IPS-15b (cell line): ENCODE results near the gene LRRC74B.
"Not testable (repeated sequence)": the region's sequence is repeated elsewhere in the genome, so short reads cannot be mapped to it uniquely, and the experiment has no call there.

Experiments used
- H3K27me3 ChIP-seq: one replicate; pipeline ENCODE4 v1.6.1; 2013; ENCODE audit warnings: low read length; ENCODE audit not compliant: control insufficient read depth, insufficient read depth
- H3K36me3 ChIP-seq: one replicate; pipeline ENCODE4 v1.6.1; 2013; ENCODE audit warnings: low read length; ENCODE audit not compliant: control insufficient read depth, insufficient read depth
- H3K4me1 ChIP-seq: one replicate; pipeline ENCODE4 v1.6.1; 2013; ENCODE audit warnings: mild to moderate bottlenecking, low read length; ENCODE audit not compliant: control insufficient read depth, insufficient read depth
- H3K4me3 ChIP-seq: one replicate; pipeline ENCODE4 v1.5.1; 2013; ENCODE audit warnings: low read depth, low read length
- H3K9ac ChIP-seq: one replicate; pipeline ENCODE4 v1.6.1; 2013; ENCODE audit warnings: low read depth, mild to moderate bottlenecking, low read length
- H3K9me3 ChIP-seq: one replicate; pipeline ENCODE4 v1.6.1; 2013; ENCODE audit warnings: mild to moderate bottlenecking, low read length; ENCODE audit not compliant: control insufficient read depth, insufficient read depth

The LRRC74B gene

GRCh38 chr22:21068681-21069276 is 23.0 kb downstream of the LRRC74B start:
- H3K4me3 ChIP-seq, result no peak overlapping the region
- H3K27me3 ChIP-seq, result no peaks in the 10 kb centered on the region
- H3K9ac ChIP-seq, result no peak overlapping the region
- no peaks in the 10 kb centered on the region for H3K9me3 ChIP-seq
- no peaks in the 10 kb centered on the region for H3K4me1 ChIP-seq
- H3K36me3 ChIP-seq, result no peaks in the 10 kb centered on the region

DNA sequence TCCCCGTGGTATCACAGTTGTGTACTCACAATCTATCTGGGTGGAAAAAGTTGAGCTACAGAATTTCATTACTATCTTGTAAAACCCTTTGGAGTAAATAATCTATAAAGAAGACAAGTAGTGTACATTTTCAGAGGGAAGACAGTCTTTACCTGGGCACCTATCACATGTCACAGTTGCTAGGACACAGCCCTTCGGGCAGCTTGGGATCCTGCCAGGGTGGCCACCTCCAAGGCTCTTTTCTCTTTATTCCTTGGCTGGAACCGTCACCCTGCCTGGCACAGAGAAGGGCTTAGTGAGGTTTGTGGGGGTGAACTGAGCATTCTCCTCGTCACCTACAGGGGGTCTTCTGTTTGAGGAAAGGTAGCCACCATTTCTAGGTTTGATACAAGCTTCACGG is 23.6 kb downstream of the LRRC74B start:
- H3K36me3 ChIP-seq, result no peaks in the 10 kb centered on the region
- no peaks in the 10 kb centered on the region for H3K9me3 ChIP-seq
- H3K4me3 ChIP-seq, result no peak overlapping the region
- H3K27me3 ChIP-seq, result no peaks in the 10 kb centered on the region
- H3K4me1 ChIP-seq, result no peaks in the 10 kb centered on the region
- H3K9ac ChIP-seq, result no peak overlapping the region

GRCh38 chr22:21070690-21071615 is 25.2 kb downstream of the LRRC74B start:
- no peaks in the 10 kb centered on the region for H3K4me1 ChIP-seq

DNA sequence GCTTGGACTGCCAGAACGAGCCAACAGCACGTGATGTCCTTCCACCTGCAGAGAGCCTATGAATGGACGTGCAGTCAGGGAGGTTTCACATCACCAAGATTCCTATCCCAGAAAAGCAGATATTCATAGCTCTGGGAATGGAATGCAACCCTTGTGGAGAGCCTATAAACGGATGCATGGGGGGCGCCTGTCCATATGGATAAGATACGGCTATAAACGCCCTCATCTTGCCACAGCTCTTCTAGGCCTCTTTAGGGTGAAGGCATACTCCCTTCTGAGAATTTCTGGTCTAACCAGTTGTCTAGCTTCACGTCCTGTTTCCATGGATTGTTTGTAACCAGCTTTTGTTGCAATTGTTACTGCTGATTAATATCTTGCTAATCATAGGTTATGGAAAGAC is 26.1 kb downstream of the LRRC74B start:
- not testable (repeated sequence) for H3K4me1 ChIP-seq, H3K9ac ChIP-seq, H3K36me3 ChIP-seq, H3K9me3 ChIP-seq, H3K27me3 ChIP-seq, H3K4me3 ChIP-seq

More at GRCh38 chr22:21070690-21071615, 25.2 kb downstream of the LRRC74B start:
- Histone ChIP-seq H3K27me3 (no peaks in the 10 kb centered on the region), H3K36me3 (no peaks in the 10 kb centered on the region), H3K9ac (no peak overlapping the region), H3K9me3 (no peaks in the 10 kb centered on the region), H3K4me3 (no peak overlapping the region)

GRCh38 chr22:21073023-21073422 is 27.3 kb downstream of the LRRC74B start:
- Histone ChIP-seq H3K4me3 (no peak overlapping the region), H3K9me3 (no peaks in the 10 kb centered on the region), H3K9ac (no peak overlapping the region), H3K4me1 (no peaks in the 10 kb centered on the region), H3K27me3 (no peaks in the 10 kb centered on the region), H3K36me3 (no peaks in the 10 kb centered on the region)

DNA sequence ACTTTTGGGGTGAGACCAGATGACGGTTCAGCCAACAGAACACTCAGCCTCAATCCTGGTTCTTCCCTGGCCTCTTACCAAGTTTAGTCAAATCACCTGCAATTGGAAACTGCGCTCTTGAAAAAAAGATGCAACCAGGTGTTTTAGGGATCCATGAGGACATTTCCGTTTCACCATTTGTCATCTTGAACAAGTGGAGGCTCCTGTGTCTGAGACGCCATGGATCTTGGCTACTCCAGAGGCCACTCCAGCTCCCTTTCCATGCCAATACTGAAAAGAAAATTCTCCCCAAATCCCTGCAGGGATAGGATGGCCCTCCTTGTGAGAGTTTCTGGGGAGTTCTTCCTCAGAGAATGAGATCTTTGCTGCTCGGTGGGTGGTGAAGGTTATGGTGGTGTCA is 27.7 kb downstream of the LRRC74B start:
- Histone ChIP-seq H3K4me1 (no peaks in the 10 kb centered on the region), H3K4me3 (no peak overlapping the region), H3K27me3 (no peaks in the 10 kb centered on the region), H3K36me3 (no peaks in the 10 kb centered on the region), H3K9ac (no peak overlapping the region), H3K9me3 (no peaks in the 10 kb centered on the region)

DNA sequence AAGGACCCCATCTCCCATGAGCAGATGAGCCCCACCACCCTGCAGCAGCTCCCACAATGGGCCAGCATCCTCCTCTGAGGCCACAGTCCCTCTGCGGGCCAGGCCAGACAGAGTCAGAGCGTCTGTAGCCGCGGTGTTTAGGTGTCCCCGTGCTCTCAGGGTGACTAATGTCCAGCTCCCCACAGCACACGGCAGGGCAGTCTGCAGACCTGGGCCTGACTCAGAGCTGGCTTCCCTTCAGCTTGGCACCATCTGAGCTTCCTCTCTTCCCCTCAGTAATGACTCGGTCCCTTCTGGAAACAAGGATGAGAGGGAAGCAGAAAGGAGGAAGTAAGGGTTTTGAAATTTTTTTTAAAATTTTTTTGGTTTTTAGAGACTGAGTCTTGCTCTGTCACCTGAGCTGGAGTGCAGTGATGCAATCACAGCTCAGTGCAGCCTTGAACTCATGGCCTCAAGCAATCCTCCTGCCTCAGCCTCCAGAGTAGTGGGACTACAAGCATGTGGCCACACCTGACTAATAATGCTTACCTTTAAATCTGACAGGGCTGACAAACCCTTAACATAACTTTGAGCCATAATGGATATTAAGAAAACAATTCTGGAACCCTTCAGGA is 28.5 kb downstream of the LRRC74B start:
- no peak overlapping the region for H3K4me3 ChIP-seq
- no peaks in the 10 kb centered on the region for H3K36me3 ChIP-seq
- no peaks in the 10 kb centered on the region for H3K9me3 ChIP-seq
- H3K27me3 ChIP-seq, result no peaks in the 10 kb centered on the region
- H3K9ac ChIP-seq, result no peak overlapping the region
- no peaks in the 10 kb centered on the region for H3K4me1 ChIP-seq

- H3K27me3 ChIP-seq, result no peaks in the 10 kb centered on the region
- H3K9me3 ChIP-seq, result no peaks in the 10 kb centered on the region
- H3K9ac ChIP-seq, result no peak overlapping the region
- H3K4me3 ChIP-seq, result no peak overlapping the region
- no peaks in the 10 kb centered on the region for H3K36me3 ChIP-seq
- no peaks in the 10 kb centered on the region for H3K4me1 ChIP-seq
These were observed 29.9 kb downstream of the LRRC74B start for GRCh38 chr22:21075516-21076138.

- no peaks in the 10 kb centered on the region for H3K36me3 ChIP-seq
- no peak overlapping the region for H3K9ac ChIP-seq
- no peaks in the 10 kb centered on the region for H3K9me3 ChIP-seq
- no peak overlapping the region for H3K4me3 ChIP-seq
- H3K4me1 ChIP-seq, result no peaks in the 10 kb centered on the region
- H3K27me3 ChIP-seq, result no peaks in the 10 kb centered on the region
These were observed 31.3 kb downstream of the LRRC74B start for GRCh38 chr22:21076912-21077625.

DNA sequence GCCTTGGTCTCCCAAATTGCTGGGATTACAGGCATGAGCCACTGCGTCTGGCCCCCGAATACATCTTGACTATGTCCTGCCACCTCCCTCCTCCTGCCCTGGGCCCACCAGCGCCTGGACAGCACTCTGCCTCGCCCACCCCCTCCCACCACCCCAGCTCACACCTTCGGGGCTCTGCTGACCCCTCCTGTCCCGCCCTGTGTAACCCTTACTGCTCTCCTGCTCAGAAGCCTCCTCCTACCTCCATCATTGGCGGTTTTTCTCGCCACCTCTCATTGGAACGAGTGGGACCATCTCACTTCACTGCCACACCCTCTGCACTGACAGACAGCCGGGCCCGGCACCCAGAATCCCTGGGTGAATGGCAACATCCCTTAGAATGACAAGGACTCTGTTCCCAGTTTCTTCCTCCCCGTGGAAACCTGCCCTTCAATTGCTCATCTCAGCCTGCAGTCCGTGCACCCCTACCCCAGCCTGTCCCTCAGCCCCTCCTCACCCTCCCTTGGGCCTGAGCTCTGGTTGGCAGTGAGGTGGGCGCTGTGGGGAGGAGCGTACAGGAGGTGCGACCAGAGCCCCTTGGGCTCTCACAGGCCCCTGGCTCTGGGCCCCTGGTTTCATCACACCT is 32.2 kb downstream of the LRRC74B start:
- H3K4me3 ChIP-seq, result no peak overlapping the region
- no peaks in the 10 kb centered on the region for H3K27me3 ChIP-seq
- H3K9me3 ChIP-seq, result no peaks in the 10 kb centered on the region
- no peaks in the 10 kb centered on the region for H3K4me1 ChIP-seq
- H3K36me3 ChIP-seq, result no peaks in the 10 kb centered on the region
- H3K9ac ChIP-seq, result no peak overlapping the region

DNA sequence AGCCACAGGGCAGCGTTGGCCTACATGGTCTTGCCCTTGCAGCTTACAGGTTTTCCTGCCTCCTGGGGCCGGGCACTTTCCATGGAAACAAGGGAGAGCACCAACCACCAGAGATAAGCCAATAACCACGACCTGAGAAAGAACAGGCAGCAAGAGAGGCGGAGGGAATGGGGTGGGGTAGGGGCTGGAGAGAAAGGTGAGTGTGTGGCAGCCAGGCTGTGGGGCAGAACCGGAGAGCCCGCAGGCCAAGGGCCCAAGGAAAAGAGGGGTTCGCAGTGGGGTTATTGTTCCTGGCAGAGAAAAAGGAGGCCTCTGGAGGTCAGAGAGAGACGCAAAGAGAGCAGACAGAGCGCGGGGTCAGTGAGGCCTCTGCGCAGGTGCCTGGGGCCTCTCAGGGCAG is 33.2 kb downstream of the LRRC74B start:
- no peaks in the 10 kb centered on the region for H3K4me1 ChIP-seq
- H3K4me3 ChIP-seq, result no peak overlapping the region
- H3K9me3 ChIP-seq, result no peaks in the 10 kb centered on the region
- no peaks in the 10 kb centered on the region for H3K27me3 ChIP-seq
- H3K36me3 ChIP-seq, result no peaks in the 10 kb centered on the region
- H3K9ac ChIP-seq, result no peak overlapping the region
